ENCODE results near the gene EMILIN2. TPM values are rescaled to one million over a fixed set of nuclear protein-coding genes. Genes with fewer than 3 reads are reported as not detected.

EMILIN2 gene
- total RNA-seq, 4 donors from 2014 or later, result 10.8 to 24.2 (median 16.7) TPM

- no peak for TF ChIP-seq CTCF (IDR thresholded peaks at IDR 0.05)
- no peaks in the 10 kb centered on the region for H3K9me3 ChIP-seq
- no peak overlapping the region for H3K27ac ChIP-seq (replicated peaks in 1 of 4)
- 81% methylated on average over 4 of the region's 4 CpGs for WGBS
- DNase-seq (ENCODE audit: extremely low spot score), result no peak
- peaks cover 0 to 4% (median 0%) of the 10 kb centered on the region in 4 donors for H3K36me3 ChIP-seq
- peaks cover 0 to 12% (median 0%) of the 10 kb centered on the region in 4 donors for H3K27me3 ChIP-seq
- H3K4me3 ChIP-seq, result no peak overlapping the region
- intact Hi-C loops (cut with DNase I), result no loop called here
- peaks cover under 1 to 7% (median 3%) of the 10 kb centered on the region in 4 donors for H3K4me1 ChIP-seq
Observed at GRCh38 chr18:2893056-2893455, 46.2 kb downstream of the EMILIN2 start.

GRCh38 chr18:2893676-2894075 lies 46.9 kb downstream of the EMILIN2 start:
- peaks cover 0 to 12% (median 0%) of the 10 kb centered on the region in 4 donors for H3K27me3 ChIP-seq
- intact Hi-C loops (cut with DNase I), result no loop called here
- no peak for TF ChIP-seq EP300 (IDR thresholded peaks at IDR 0.05)
- TF ChIP-seq POLR2A (IDR thresholded peaks at IDR 0.05; ENCODE audit: low read depth), result no peak
- no peak for TF ChIP-seq POLR2AphosphoS5 (IDR thresholded peaks at IDR 0.05)
- TF ChIP-seq CTCF (IDR thresholded peaks at IDR 0.05), result no peak
- peaks cover 0 to 4% (median 0%) of the 10 kb centered on the region in 4 donors for H3K36me3 ChIP-seq
- no peak overlapping the region for H3K27ac ChIP-seq (replicated peaks in 1 of 4)
- peaks cover 5 to 12% (median 9%) of the 10 kb centered on the region in 4 donors for H3K4me1 ChIP-seq
- DNase-seq (ENCODE audit: extremely low spot score), result no peak
- H3K9me3 ChIP-seq, result no peaks in the 10 kb centered on the region
- no peak overlapping the region for H3K4me3 ChIP-seq
- WGBS, result 83% methylated on average over 5 of the region's 5 CpGs

GRCh38 chr18:2894131-2894840 lies 47.5 kb downstream of the EMILIN2 start:
- TF ChIP-seq POLR2A (IDR thresholded peaks at IDR 0.05; ENCODE audit: low read depth) (no peak), EP300 (IDR thresholded peaks at IDR 0.05) (no peak), POLR2AphosphoS5 (IDR thresholded peaks at IDR 0.05) (no peak), CTCF (IDR thresholded peaks at IDR 0.05) (no peak)
- Histone ChIP-seq H3K36me3 (peaks cover 0 to 4% (median 0%) of the 10 kb centered on the region in 4 donors), H3K4me3 (no peak overlapping the region), H3K27ac (replicated peaks in 1 of 4) (no peak overlapping the region), H3K9me3 (no peaks in the 10 kb centered on the region), H3K4me1 (peaks cover 5 to 14% (median 9%) of the 10 kb centered on the region in 4 donors), H3K27me3 (peaks cover 0 to 12% (median 0%) of the 10 kb centered on the region in 4 donors)
- whole genome bisulfite sequencing, result 88% methylated on average over 11 of the region's 11 CpGs
- intact Hi-C loops (cut with DNase I), result no loop called here
- no peak for DNase-seq (ENCODE audit: extremely low spot score)

GRCh38 chr18:2894841-2895370 lies 48.1 kb downstream of the EMILIN2 start:
- DNase-seq (ENCODE audit: extremely low spot score), result no peak
- no peaks in the 10 kb centered on the region for H3K9me3 ChIP-seq
- H3K27me3 ChIP-seq, result peaks cover 0 to 12% (median 0%) of the 10 kb centered on the region in 4 donors
- 89% methylated on average over 2 of the region's 2 CpGs for WGBS
- H3K27ac ChIP-seq (replicated peaks in 1 of 4), result no peak overlapping the region
- no peak overlapping the region for H3K4me3 ChIP-seq
- peaks cover 0 to 4% (median 0%) of the 10 kb centered on the region in 4 donors for H3K36me3 ChIP-seq
- intact Hi-C loops (cut with DNase I), result no loop called here
- H3K4me1 ChIP-seq, result peaks cover 5 to 14% (median 9%) of the 10 kb centered on the region in 4 donors
- TF ChIP-seq POLR2AphosphoS5 (IDR thresholded peaks at IDR 0.05) (no peak), EP300 (IDR thresholded peaks at IDR 0.05) (no peak), POLR2A (IDR thresholded peaks at IDR 0.05; ENCODE audit: low read depth) (no peak), CTCF (IDR thresholded peaks at IDR 0.05) (no peak)
